ENCODE results near the gene CMC1. TPM values are rescaled to one million over a fixed set of nuclear protein-coding genes. Genes with fewer than 3 reads are reported as not detected.

CMC1 gene
- total RNA-seq, 1 experiment from 2014 or later, result 22.8 TPM

- no peak overlapping the region for H3K27ac Mint-ChIP-seq (ENCODE audit: unreplicated experiment)
- ChIA-PET CTCF (interaction anchor here (0.5 to 1.9 kb wide), 4 partner anchors 11 to 616 kb away, joined by 3 to 19 read pairs (median 8); no protein-coding TSS in a partner anchor), POLR2A (no interaction called here)
- TF ChIP-seq CTCF (IDR thresholded peaks at IDR 0.05; ENCODE audit: insufficient read depth in 1 of 2, low read depth in 1 of 2, low read length in 1 of 2, severe bottlenecking in 1 of 2, unreplicated experiment in 1 of 2), result peak in 1 of 2 experiments; percentile 54
- peaks cover 6% of the 10 kb centered on the region for H3K36me3 Mint-ChIP-seq (ENCODE audit: insufficient read depth, unreplicated experiment)
- peak in 1 of 2 experiments; percentile 8 for DNase-seq
- no peaks in the 10 kb centered on the region for H3K9me3 ChIP-seq
- H3K4me1 Mint-ChIP-seq (ENCODE audit: low read depth, unreplicated experiment), result no peaks in the 10 kb centered on the region
- H3K27me3 Mint-ChIP-seq (ENCODE audit: insufficient read depth, unreplicated experiment), result no peaks in the 10 kb centered on the region
- no peak overlapping the region for H3K4me3 ChIP-seq (ENCODE audit: low read depth, low read length)
- H3K4me1 ChIP-seq, result no peaks in the 10 kb centered on the region
- no peak overlapping the region for H3K4me3 Mint-ChIP-seq (ENCODE audit: unreplicated experiment)
- no peaks in the 10 kb centered on the region for H3K36me3 ChIP-seq (ENCODE audit: control insufficient read depth, insufficient read depth, low read length)
- no peaks in the 10 kb centered on the region for H3K9me3 Mint-ChIP-seq (ENCODE audit: unreplicated experiment)
- no peaks in the 10 kb centered on the region for H3K27me3 ChIP-seq (replicated peaks; ENCODE audit: control insufficient read depth, insufficient read depth, low read length)
- intact Hi-C loops (cut with micrococcal nuclease; ENCODE audit: unreplicated experiment), result loop anchor here (1.0 kb wide), 1 partner anchor 616 kb away; no protein-coding TSS in a partner anchor
- no TSS peak for BruUV-seq (replicated peaks)
Observed at GRCh38 chr3:28328188-28329151, 87.1 kb downstream of the CMC1 start.

GRCh38 chr3:28334552-28334951 lies 93.1 kb downstream of the CMC1 start:
- Mint-ChIP-seq H3K4me3 (ENCODE audit: unreplicated experiment) (no peak overlapping the region), H3K27me3 (ENCODE audit: insufficient read depth, unreplicated experiment) (no peaks in the 10 kb centered on the region), H3K9me3 (ENCODE audit: unreplicated experiment) (no peaks in the 10 kb centered on the region), H3K27ac (ENCODE audit: unreplicated experiment) (no peak overlapping the region), H3K36me3 (ENCODE audit: insufficient read depth, unreplicated experiment) (peaks cover 6% of the 10 kb centered on the region), H3K4me1 (ENCODE audit: low read depth, unreplicated experiment) (no peaks in the 10 kb centered on the region)
- H3K4me1 ChIP-seq, result no peaks in the 10 kb centered on the region
- H3K27me3 ChIP-seq (replicated peaks; ENCODE audit: control insufficient read depth, insufficient read depth, low read length), result no peaks in the 10 kb centered on the region
- no peaks in the 10 kb centered on the region; the same call in 1 of the 2 replicates for H3K36me3 ChIP-seq (ENCODE audit: control insufficient read depth, insufficient read depth, low read length)
- intact Hi-C loops (cut with micrococcal nuclease; ENCODE audit: unreplicated experiment), result no loop called here
- H3K9me3 ChIP-seq, result no peaks in the 10 kb centered on the region
- no TSS peak for BruUV-seq (replicated peaks)
- ChIA-PET POLR2A (no interaction called here), CTCF (no interaction called here)
- no peak for TF ChIP-seq CTCF (IDR thresholded peaks at IDR 0.05; ENCODE audit: insufficient read depth in 1 of 2, low read depth in 1 of 2, low read length in 1 of 2, severe bottlenecking in 1 of 2, unreplicated experiment in 1 of 2)
- H3K4me3 ChIP-seq (ENCODE audit: low read depth, low read length), result no peak overlapping the region
- DNase-seq, result no peak

- ChIA-PET CTCF (interaction anchor here (1.4 kb wide), 1 partner anchor 623 kb away, joined by 4 read pairs; no protein-coding TSS in a partner anchor), POLR2A (interaction anchor here (0.6 kb wide), 1 partner anchor 53 kb away, joined by 3 read pairs; no protein-coding TSS in a partner anchor)
- Mint-ChIP-seq H3K4me1 (ENCODE audit: low read depth, unreplicated experiment) (no peaks in the 10 kb centered on the region), H3K27ac (ENCODE audit: unreplicated experiment) (no peak overlapping the region), H3K36me3 (ENCODE audit: insufficient read depth, unreplicated experiment) (peaks cover 6% of the 10 kb centered on the region), H3K9me3 (ENCODE audit: unreplicated experiment) (no peaks in the 10 kb centered on the region), H3K27me3 (ENCODE audit: insufficient read depth, unreplicated experiment) (no peaks in the 10 kb centered on the region), H3K4me3 (ENCODE audit: unreplicated experiment) (no peak overlapping the region)
- Histone ChIP-seq H3K9me3 (no peaks in the 10 kb centered on the region), H3K4me3 (ENCODE audit: low read depth, low read length) (no peak overlapping the region), H3K4me1 (no peaks in the 10 kb centered on the region), H3K27me3 (replicated peaks; ENCODE audit: control insufficient read depth, insufficient read depth, low read length) (no peaks in the 10 kb centered on the region), H3K36me3 (ENCODE audit: control insufficient read depth, insufficient read depth, low read length) (no peaks in the 10 kb centered on the region; the same call in 1 of the 2 replicates)
- intact Hi-C loops (cut with micrococcal nuclease; ENCODE audit: unreplicated experiment), result no loop called here
- no TSS peak for BruUV-seq (replicated peaks)
- no peak for TF ChIP-seq CTCF (IDR thresholded peaks at IDR 0.05; ENCODE audit: insufficient read depth in 1 of 2, low read depth in 1 of 2, low read length in 1 of 2, severe bottlenecking in 1 of 2, unreplicated experiment in 1 of 2)
- no peak for DNase-seq
Observed at GRCh38 chr3:28335246-28335645, 93.8 kb downstream of the CMC1 start.
